Endothelial cell of umbilical vein (primary cell): ENCODE measurements around the gene ARFIP1. TPM values are rescaled to one million over a fixed set of nuclear protein-coding genes. Genes with fewer than 3 reads are reported as not detected.

Experiments
- BruUV-seq: library from RNA; stranded (reverse); fragments of 400-500 nt; replicated peaks from 2 replicates; lab custom pipeline; 2021; lab: Mats Ljungman, UMichigan
- CTCF ChIA-PET: fragments of 300-600, 350-600 bp; sonication (Branson Sonifier 250); formaldehyde crosslinking; loops from one replicate; lab custom pipeline; 2021; ENCODE audit warnings: antibody characterized with exemption, inconsistent platforms; lab: Charles Lee
- POLR2A ChIA-PET: fragments of 300-600, 350-600 bp; sonication (Branson Sonifier 250); formaldehyde crosslinking; loops from one replicate; lab custom pipeline; 2021; ENCODE audit warnings: antibody characterized with exemption, inconsistent platforms; lab: Charles Lee
- DNase-seq: peaks from one replicate; pipeline ENCODE4 v3.0.0-alpha.2; 2011; ENCODE audit warnings: low read depth, low spot score
- FAIRE-seq: peaks from 2 replicates; lab custom pipeline; 2011; peaks lifted over from hg19 to GRCh38; lab: Jason Lieb, UNC
- H2AFZ ChIP-seq: 2 replicates; pipeline ENCODE4 v1.6.0; 2012; ENCODE audit warnings: low read depth, low read length, control low read depth, inconsistent platforms
- H3K27ac ChIP-seq: 2 replicates; pipeline ENCODE4 v1.5.1; 2011; ENCODE audit warnings: low read depth, mild to moderate bottlenecking, control low read depth, low read length, moderate library complexity; ENCODE audit not compliant: insufficient read depth
- H3K27me3 ChIP-seq, 2 experiments: 2 replicates each; pipeline versions ENCODE4 v1.6.0 to v1.6.1; 2011; ENCODE audit warnings: low read length in 2 of 2, mixed read lengths in 1 of 2; ENCODE audit not compliant: control insufficient read depth in 2 of 2, insufficient read depth in 2 of 2
- H3K36me3 ChIP-seq, 2 experiments: 2 replicates in 1 of 2; 3 replicates in 1 of 2; pipeline ENCODE4 v1.5.1; 2011; ENCODE audit warnings: low read length in 2 of 2, mild to moderate bottlenecking in 1 of 2, moderate library complexity in 1 of 2; ENCODE audit not compliant: control insufficient read depth in 2 of 2, insufficient read depth in 2 of 2; ENCODE audit errors: extremely low read depth in 1 of 2
- H3K4me1 ChIP-seq: 3 replicates; pipeline ENCODE4 v1.5.1; 2011; ENCODE audit warnings: mild to moderate bottlenecking, low read length; ENCODE audit not compliant: control insufficient read depth, insufficient read depth; ENCODE audit errors: extremely low read depth
- H3K4me2 ChIP-seq: 2 replicates; pipeline ENCODE4 v1.6.1; 2011; ENCODE audit warnings: low read length, control low read depth, mixed read lengths; ENCODE audit not compliant: insufficient read depth
- H3K4me3 ChIP-seq, 3 experiments: fragments of 200-600 bp in 1 of 3; sonication (generic), shearing (Covaris generic) in 1 of 3; replicated peaks in 1 of 3; 2 replicates each; pipeline ENCODE4 v1.5.1; 2011 to 2016; ENCODE audit warnings: control low read depth in 3 of 3, low read length in 3 of 3, mild to moderate bottlenecking in 2 of 3, inconsistent platforms in 1 of 3, low read depth in 1 of 3, moderate library complexity in 1 of 3; ENCODE audit not compliant: insufficient read depth in 1 of 3
- H3K79me2 ChIP-seq: 2 replicates; pipeline ENCODE4 v1.6.0; 2012; ENCODE audit warnings: low read length, inconsistent platforms; ENCODE audit not compliant: control insufficient read depth, insufficient read depth
- H3K9ac ChIP-seq: replicated peaks from 2 replicates; pipeline ENCODE3; 2011; ENCODE audit warnings: low read length, control low read depth; ENCODE audit not compliant: insufficient read depth; ENCODE audit errors: extremely low read depth
- H3K9me1 ChIP-seq: replicated peaks from 3 replicates; pipeline ENCODE4 v1.6.0; 2011; ENCODE audit warnings: mild to moderate bottlenecking, low read length; ENCODE audit not compliant: control insufficient read depth, insufficient read depth; ENCODE audit errors: extremely low read depth
- H3K9me3 ChIP-seq: replicated peaks from 2 replicates; pipeline ENCODE4 v1.5.1; 2012; ENCODE audit warnings: low read length, inconsistent platforms; ENCODE audit not compliant: control insufficient read depth, insufficient read depth
- H4K20me1 ChIP-seq: replicated peaks from 2 replicates; pipeline ENCODE3; 2011; ENCODE audit warnings: mild to moderate bottlenecking, low read length; ENCODE audit not compliant: control insufficient read depth, insufficient read depth; ENCODE audit errors: extremely low read depth
- CTCF ChIP-seq, 2 donors: IDR thresholded peaks; 1 replicate in 1 of 2; 2 replicates in 1 of 2; pipeline ENCODE4 v1.5.1; 2011; ENCODE audit warnings: low read length in 2 of 2, mild to moderate bottlenecking in 2 of 2, moderate library complexity in 2 of 2, control low read depth in 1 of 2, inconsistent platforms in 1 of 2, low read depth in 1 of 2; ENCODE audit not compliant: insufficient read depth in 1 of 2; ENCODE audit errors: extremely low read depth in 1 of 2
- EZH2 ChIP-seq: IDR thresholded peaks from 2 replicates; pipeline ENCODE4 v1.6.1; 2012; ENCODE audit warnings: borderline replicate concordance, low read depth, mild to moderate bottlenecking, moderate library complexity, low read length, inconsistent platforms; ENCODE audit not compliant: severe bottlenecking
- FOS ChIP-seq: IDR thresholded peaks from 2 replicates; pipeline ENCODE4 v1.6.1; 2011; ENCODE audit warnings: mild to moderate bottlenecking, low read length, moderate library complexity, borderline replicate concordance; ENCODE audit not compliant: insufficient read depth
- GATA2 ChIP-seq: IDR thresholded peaks from 2 replicates; pipeline ENCODE4 v1.7.0; 2011; ENCODE audit warnings: low read depth, mild to moderate bottlenecking, moderate library complexity, mixed read lengths, low read length; ENCODE audit not compliant: insufficient read length, insufficient read depth
- JUN ChIP-seq: IDR thresholded peaks from 2 replicates; pipeline ENCODE4 v1.6.1; 2011; ENCODE audit warnings: borderline replicate concordance, low read depth; ENCODE audit not compliant: insufficient read length, insufficient read depth
- MAX ChIP-seq: IDR thresholded peaks from 2 replicates; pipeline ENCODE4 v1.6.1; 2011; ENCODE audit not compliant: insufficient read depth, insufficient read length
- MYC ChIP-seq: IDR thresholded peaks from one replicate; pipeline ENCODE4 v1.6.1; 2011; ENCODE audit warnings: mild to moderate bottlenecking, low read depth, low read length
- POLR2A ChIP-seq: IDR thresholded peaks from 2 replicates; pipeline ENCODE4 v1.6.1; 2012; ENCODE audit warnings: low read depth, mild to moderate bottlenecking, control low read depth, low read length
- POLR2AphosphoS5 ChIP-seq: IDR thresholded peaks from 2 replicates; pipeline ENCODE4 v1.6.1; 2012; ENCODE audit warnings: low read depth, mild to moderate bottlenecking, control low read depth, low read length, moderate library complexity; ENCODE audit not compliant: insufficient read depth
- dilution Hi-C: fragments of 300-500 bp; cut with MboI; formaldehyde crosslinking; loops from one replicate; pipeline ENCODE4 v1.15.0; 2019; ENCODE audit warnings: low sequenced_read_pairs; ENCODE audit not compliant: extremely low pct_ligation_motif_present
- intact Hi-C: fragments of 100-400 bp; cut with micrococcal nuclease; formaldehyde crosslinking; loops from one replicate; pipeline ENCODE4 v1.10.0; 2022
- polyA plus RNA-seq, 4 experiments: library from polyadenylated mRNA; depleted of rRNA in 3 of 4; stranded (reverse) in 3 of 4; unstranded in 1 of 4; fragments of >200 nt; gene quantifications; 2 replicates each; pipeline versions ENCODE4 v1.2.1 to v1.2.3, GENCODE V29; 2011 to 2012; ENCODE audit warnings: missing spikeins in 1 of 4
- total RNA-seq: library from RNA; stranded (reverse); gene quantifications from 2 replicates; pipeline ENCODE4 v1.2.3, GENCODE V29; 2021

Gene ARFIP1
- total and polyA plus RNA-seq, 2 donors (not counting 3 experiments of a cell fraction or from before 2014, with no cell fraction given) = 10.0 to 24.2 TPM

GRCh38 chr4:152900395-152900794, 120.6 kb downstream of the ARFIP1 start:
- Histone ChIP-seq H3K4me2 (no peak overlapping the region), H3K9ac (no peak overlapping the region), H3K27me3 (no peaks in the 10 kb centered on the region), H2AFZ (no peak overlapping the region), H3K79me2 (no peaks in the 10 kb centered on the region), H3K4me1 (no peaks in the 10 kb centered on the region), H3K36me3 (no peaks in the 10 kb centered on the region), H3K9me1 (no peaks in the 10 kb centered on the region), H3K4me3 (no peak overlapping the region), H3K9me3 (no peaks in the 10 kb centered on the region), H3K27ac (no peak overlapping the region), H4K20me1 (no peaks in the 10 kb centered on the region)
- DNase-seq (no peak), FAIRE-seq (no peak)
- no TSS peak for BruUV-seq
- POLR2A ChIA-PET = no interaction called here
- TF ChIP-seq POLR2A = no peak
- TF ChIP-seq POLR2AphosphoS5 = no peak
- TF ChIP-seq FOS = no peak
- TF ChIP-seq JUN = no peak
- no peak for TF ChIP-seq MAX
- TF ChIP-seq CTCF (IDR thresholded peaks at IDR 0.05; ENCODE audit: extremely low read depth in 1 of 2, insufficient read depth in 1 of 2, low read depth in 1 of 2, low read length in 2 of 2) = no peak
- TF ChIP-seq GATA2 = no peak
- TF ChIP-seq MYC = no peak
- TF ChIP-seq EZH2 = no peak
- intact Hi-C loops (no loop called here), dilution Hi-C loops (no loop called here)
- CTCF ChIA-PET = no interaction called here
